GM12878 (cell line): ENCODE results near the gene KIFC1.

ENCODE experiments used
- CTCF ChIP-seq, 3 experiments: IDR thresholded peaks in 2 of 3; conservative IDR thresholded peaks in 1 of 3; 2 replicates each; pipeline ENCODE4 v1.5.1; 2011; ENCODE audit warnings: low read depth in 3 of 3, low read length in 3 of 3, mild to moderate bottlenecking in 3 of 3, control low read depth in 2 of 3, moderate library complexity in 2 of 3, inconsistent platforms in 1 of 3, mixed read lengths in 1 of 3; ENCODE audit not compliant: control insufficient read depth in 2 of 3, insufficient read depth in 1 of 3; ENCODE audit errors: extremely low read depth in 1 of 3
- GATAD2B ChIP-seq: fragments of 450-650 bp; conservative IDR thresholded peaks from 2 replicates; pipeline ENCODE4 v1.6.1; 2017; ENCODE audit warnings: low read depth, mild to moderate bottlenecking, moderate library complexity
- HCFC1 ChIP-seq: fragments of 150-350 bp; IDR thresholded peaks from 2 replicates; pipeline ENCODE4 v1.6.1; 2014; ENCODE audit warnings: low read length
- MAX ChIP-seq: IDR thresholded peaks from 2 replicates; pipeline ENCODE4 v1.6.1; 2012; ENCODE audit warnings: low read depth, low read length, improper control_type of control experiment
- NRF1 ChIP-seq: conservative IDR thresholded peaks from 2 replicates; pipeline ENCODE4 v1.6.1; 2011; ENCODE audit warnings: mild to moderate bottlenecking, low read depth, low read length, improper control_type of control experiment
- POLR2A ChIP-seq: IDR thresholded peaks from 2 replicates; pipeline ENCODE4 v1.6.1; 2011; ENCODE audit warnings: low read depth, mild to moderate bottlenecking, low read length
- POLR2AphosphoS5 ChIP-seq: IDR thresholded peaks from 2 replicates; pipeline ENCODE4 v1.6.1; 2011; ENCODE audit warnings: mild to moderate bottlenecking, low read length, inconsistent platforms
- RAD21 ChIP-seq: IDR thresholded peaks from 2 replicates; pipeline ENCODE4 v1.6.1; 2011; ENCODE audit warnings: mild to moderate bottlenecking, low read depth, low read length, moderate library complexity; ENCODE audit not compliant: insufficient read depth
- STAT1 ChIP-seq: fragments of 450-650 bp; conservative IDR thresholded peaks from 2 replicates; pipeline ENCODE4 v1.6.1; 2014; ENCODE audit warnings: antibody characterized with exemption, mild to moderate bottlenecking
- TAF1 ChIP-seq: IDR thresholded peaks from 2 replicates; pipeline ENCODE4 v1.6.1; 2011; ENCODE audit warnings: mild to moderate bottlenecking, low read depth, low read length, borderline replicate concordance
- TF ChIP-seq, protein P1 (sequence below): fragments of 450-650 bp; formaldehyde crosslinking; IDR thresholded peaks from 2 replicates; pipeline ENCODE4 v1.5.0; 2022; ENCODE audit warnings: mild to moderate bottlenecking, missing genetic modification characterization
- TF ChIP-seq, protein P2 (sequence below): IDR thresholded peaks from 2 replicates; pipeline ENCODE4 v1.6.1; 2011; ENCODE audit warnings: low read depth, low read length, improper control_type of control experiment, borderline replicate concordance

- no peak for TF ChIP-seq CTCF (IDR thresholded peaks at IDR 0.05 in 2 of 3, conservative IDR thresholded peaks at IDR 0.05 in 1 of 3; ENCODE audit: control insufficient read depth in 2 of 3, extremely low read depth in 1 of 3, insufficient read depth in 1 of 3, low read depth in 3 of 3, low read length in 3 of 3)
- TF ChIP-seq, protein P1, sequence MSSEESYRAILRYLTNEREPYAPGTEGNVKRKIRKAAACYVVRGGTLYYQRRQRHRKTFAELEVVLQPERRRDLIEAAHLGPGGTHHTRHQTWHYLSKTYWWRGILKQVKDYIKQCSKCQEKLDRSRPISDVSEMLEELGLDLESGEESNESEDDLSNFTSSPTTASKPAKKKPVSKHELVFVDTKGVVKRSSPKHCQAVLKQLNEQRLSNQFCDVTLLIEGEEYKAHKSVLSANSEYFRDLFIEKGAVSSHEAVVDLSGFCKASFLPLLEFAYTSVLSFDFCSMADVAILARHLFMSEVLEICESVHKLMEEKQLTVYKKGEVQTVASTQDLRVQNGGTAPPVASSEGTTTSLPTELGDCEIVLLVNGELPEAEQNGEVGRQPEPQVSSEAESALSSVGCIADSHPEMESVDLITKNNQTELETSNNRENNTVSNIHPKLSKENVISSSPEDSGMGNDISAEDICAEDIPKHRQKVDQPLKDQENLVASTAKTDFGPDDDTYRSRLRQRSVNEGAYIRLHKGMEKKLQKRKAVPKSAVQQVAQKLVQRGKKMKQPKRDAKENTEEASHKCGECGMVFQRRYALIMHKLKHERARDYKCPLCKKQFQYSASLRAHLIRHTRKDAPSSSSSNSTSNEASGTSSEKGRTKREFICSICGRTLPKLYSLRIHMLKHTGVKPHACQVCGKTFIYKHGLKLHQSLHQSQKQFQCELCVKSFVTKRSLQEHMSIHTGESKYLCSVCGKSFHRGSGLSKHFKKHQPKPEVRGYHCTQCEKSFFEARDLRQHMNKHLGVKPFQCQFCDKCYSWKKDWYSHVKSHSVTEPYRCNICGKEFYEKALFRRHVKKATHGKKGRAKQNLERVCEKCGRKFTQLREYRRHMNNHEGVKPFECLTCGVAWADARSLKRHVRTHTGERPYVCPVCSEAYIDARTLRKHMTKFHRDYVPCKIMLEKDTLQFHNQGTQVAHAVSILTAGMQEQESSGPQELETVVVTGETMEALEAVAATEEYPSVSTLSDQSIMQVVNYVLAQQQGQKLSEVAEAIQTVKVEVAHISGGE: no peak
- peak; percentile 70; the same call in 1 of the 2 replicates for TF ChIP-seq TAF1
- TF ChIP-seq GATAD2B: no peak; the same call in 1 of the 2 replicates
- no peak for TF ChIP-seq RAD21
- TF ChIP-seq, protein P2, sequence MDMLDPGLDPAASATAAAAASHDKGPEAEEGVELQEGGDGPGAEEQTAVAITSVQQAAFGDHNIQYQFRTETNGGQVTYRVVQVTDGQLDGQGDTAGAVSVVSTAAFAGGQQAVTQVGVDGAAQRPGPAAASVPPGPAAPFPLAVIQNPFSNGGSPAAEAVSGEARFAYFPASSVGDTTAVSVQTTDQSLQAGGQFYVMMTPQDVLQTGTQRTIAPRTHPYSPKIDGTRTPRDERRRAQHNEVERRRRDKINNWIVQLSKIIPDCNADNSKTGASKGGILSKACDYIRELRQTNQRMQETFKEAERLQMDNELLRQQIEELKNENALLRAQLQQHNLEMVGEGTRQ: no peak
- TF ChIP-seq MAX: peak; percentile 92
- TF ChIP-seq POLR2AphosphoS5: peak; percentile 87
- peak; percentile 59 for TF ChIP-seq HCFC1
- no peak for TF ChIP-seq STAT1
- TF ChIP-seq POLR2A: peak; percentile 94
- no peak for TF ChIP-seq NRF1
Measured at GRCh38 chr6:33454009-33454946, 62.7 kb downstream of the KIFC1 start, which contains the start of gene ZBTB9.
